ENCODE data around the gene AKIRIN2. TPM values are rescaled to one million over a fixed set of nuclear protein-coding genes. Genes with fewer than 3 reads are reported as not detected.

The AKIRIN2 gene
- total RNA-seq, 1 donor from 2014 or later, result 76.4 TPM

GRCh38 chr6:87654122-87654521, 47.9 kb downstream of the AKIRIN2 start:
- no peak overlapping the region for H3K27ac Mint-ChIP-seq
- no peaks in the 10 kb centered on the region for H3K27me3 Mint-ChIP-seq
- peaks cover 13% of the 10 kb centered on the region for H3K4me1 Mint-ChIP-seq
- H3K4me3 Mint-ChIP-seq, result no peak overlapping the region
- DNase-seq (no peak), ATAC-seq (ENCODE audit: low read depth) (no peak)
- peaks cover 58% of the 10 kb centered on the region for H3K36me3 Mint-ChIP-seq (ENCODE audit: low read depth)
- TF ChIP-seq CTCF (IDR thresholded peaks at IDR 0.05), result no peak
- intact Hi-C loops (cut with micrococcal nuclease), result no loop called here
- ChIA-PET CTCF (no interaction called here), POLR2A (no interaction called here)
- no peaks in the 10 kb centered on the region for H3K9me3 Mint-ChIP-seq

- ChIA-PET POLR2A (no interaction called here), CTCF (no interaction called here)
- intact Hi-C loops (cut with micrococcal nuclease), result no loop called here
- Mint-ChIP-seq H3K27ac (no peak overlapping the region), H3K36me3 (ENCODE audit: low read depth) (peaks cover 63% of the 10 kb centered on the region), H3K4me3 (no peak overlapping the region), H3K9me3 (no peaks in the 10 kb centered on the region), H3K27me3 (no peaks in the 10 kb centered on the region), H3K4me1 (peaks cover 13% of the 10 kb centered on the region)
- DNase-seq, result no peak
- TF ChIP-seq CTCF (IDR thresholded peaks at IDR 0.05), result no peak
- no peak for ATAC-seq (ENCODE audit: low read depth)
These were observed 48.7 kb downstream of the AKIRIN2 start for GRCh38 chr6:87653074-87653962.

DNA sequence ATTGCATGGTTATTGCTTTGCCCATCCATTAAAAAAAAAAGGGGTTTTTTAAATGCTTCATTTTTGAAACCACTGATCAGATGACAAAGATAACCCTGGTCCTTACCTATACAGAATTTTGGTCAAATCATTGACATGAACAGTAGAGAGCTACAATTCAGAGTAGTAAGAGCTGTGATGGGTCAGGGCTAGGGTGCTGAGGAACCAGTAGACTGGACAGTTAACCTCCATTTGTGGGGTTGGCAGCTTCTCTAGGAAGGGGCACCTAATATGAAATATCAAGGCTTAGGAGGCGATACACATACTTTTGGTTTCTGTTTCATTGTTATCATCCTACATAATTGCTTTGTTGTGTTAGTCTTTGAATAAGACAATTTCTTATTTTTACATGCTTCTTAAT, 57.0 kb downstream of the AKIRIN2 start:
- ChIA-PET POLR2A (no interaction called here), CTCF (no interaction called here)
- intact Hi-C loops (cut with micrococcal nuclease), result no loop called here
- TF ChIP-seq CTCF (IDR thresholded peaks at IDR 0.05), result no peak
- ATAC-seq (ENCODE audit: low read depth) (no peak), DNase-seq (no peak)
- Mint-ChIP-seq H3K27ac (no peak overlapping the region), H3K9me3 (no peaks in the 10 kb centered on the region), H3K27me3 (no peaks in the 10 kb centered on the region), H3K36me3 (ENCODE audit: low read depth) (peaks cover 30% of the 10 kb centered on the region), H3K4me3 (peak overlapping the region; percentile 44), H3K4me1 (peaks cover 8% of the 10 kb centered on the region)

DNA sequence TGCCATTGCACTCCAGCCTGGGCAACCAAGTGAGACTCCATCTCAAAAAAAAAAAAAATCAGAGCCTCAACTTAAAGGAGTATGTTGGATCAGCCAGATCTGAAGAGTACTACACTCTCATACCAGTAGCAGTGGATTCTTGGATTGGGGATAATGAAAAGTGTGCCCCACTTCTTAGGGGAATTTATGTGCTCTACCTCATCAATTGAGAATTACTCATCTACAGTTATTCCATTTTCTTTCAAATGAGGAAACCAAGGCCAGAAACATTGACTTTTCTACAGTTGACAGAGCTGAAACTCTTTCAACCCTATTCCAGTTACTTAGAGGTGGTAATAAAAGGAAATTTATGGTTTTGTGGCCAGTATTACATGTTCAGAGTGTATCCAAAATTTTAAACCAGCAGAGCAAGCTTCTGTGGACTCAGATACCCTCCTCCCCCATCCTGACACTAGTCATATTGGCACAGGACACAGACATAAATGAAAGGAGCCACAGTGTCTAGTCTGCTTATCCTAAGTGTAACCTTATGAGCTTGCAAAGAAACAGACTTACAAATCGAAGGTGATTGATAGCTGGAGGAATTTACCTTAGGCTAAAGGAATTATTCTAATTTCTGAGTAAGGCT, 60.9 kb downstream of the AKIRIN2 start:
- no peak overlapping the region for H3K27ac Mint-ChIP-seq
- ATAC-seq (ENCODE audit: low read depth) (no peak), DNase-seq (no peak)
- intact Hi-C loops (cut with micrococcal nuclease), result no loop called here
- POLR2A ChIA-PET, result no interaction called here
- peaks cover 8% of the 10 kb centered on the region for H3K4me1 Mint-ChIP-seq
- no peak overlapping the region for H3K4me3 Mint-ChIP-seq
- CTCF ChIA-PET, result no interaction called here
- H3K27me3 Mint-ChIP-seq, result no peaks in the 10 kb centered on the region
- no peaks in the 10 kb centered on the region for H3K9me3 Mint-ChIP-seq
- H3K36me3 Mint-ChIP-seq (ENCODE audit: low read depth), result peaks cover 30% of the 10 kb centered on the region
- TF ChIP-seq CTCF (IDR thresholded peaks at IDR 0.05), result no peak

DNA sequence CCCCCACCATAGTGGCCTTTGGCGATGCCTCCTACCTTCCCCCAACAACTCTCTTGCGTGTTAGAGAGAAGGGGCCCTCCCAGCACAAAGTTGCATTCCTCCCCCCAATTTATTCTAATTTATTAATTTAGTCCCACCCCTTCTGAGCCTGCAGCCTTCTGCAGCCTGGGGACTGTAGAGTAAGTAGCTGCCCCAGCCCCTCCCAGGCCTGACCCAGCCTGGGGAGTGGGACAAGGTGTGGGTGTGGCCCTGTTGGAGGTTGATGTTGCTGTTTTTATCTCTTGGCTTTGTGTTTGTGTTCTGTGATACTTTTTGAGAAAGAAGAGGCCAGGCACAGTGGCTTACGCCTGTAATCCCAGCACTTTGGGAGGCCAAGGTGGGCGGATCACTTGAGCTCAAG, 62.7 kb downstream of the AKIRIN2 start:
- Mint-ChIP-seq H3K4me3 (no peak overlapping the region), H3K27me3 (no peaks in the 10 kb centered on the region), H3K4me1 (no peaks in the 10 kb centered on the region), H3K36me3 (ENCODE audit: low read depth) (peaks cover 42% of the 10 kb centered on the region), H3K27ac (no peak overlapping the region), H3K9me3 (no peaks in the 10 kb centered on the region)
- DNase-seq (no peak), ATAC-seq (ENCODE audit: low read depth) (no peak)
- intact Hi-C loops (cut with micrococcal nuclease), result no loop called here
- POLR2A ChIA-PET, result no interaction called here
- CTCF ChIA-PET, result no interaction called here
- TF ChIP-seq CTCF (IDR thresholded peaks at IDR 0.05), result no peak

All from activated B cell treated with CpG ODN at 0.5 μM for 24 hours (primary cell).